Hematopoietic multipotent progenitor cell treated with erythropoietin and hydrocortisone succinate and interleukin-3 and kit ligand, for 15 days (in vitro differentiated cells): ENCODE measurements around the gene GLYATL3.

Experiments
- DNase-seq: peaks from one replicate; pipeline ENCODE4 v3.0.0-alpha.2; 2015; ENCODE audit warnings: low spot score

GLYATL3 gene

GRCh38 chr6:49548613-49549304, 49.0 kb downstream of the GLYATL3 start:
- DNase-seq, result no peak

GRCh38 chr6:49549691-49550491, 50.2 kb downstream of the GLYATL3 start:
- DNase-seq, result no peak

GRCh38 chr6:49550492-49551077, 50.9 kb downstream of the GLYATL3 start, which contains the start of gene C6orf141:
Gene C6orf141 (plus strand): TSS chr6:49550668. CDS start chr6:49550793, 125 bp downstream.
- DNase-seq, result no peak

GRCh38 chr6:49551078-49551865, 51.5 kb downstream of the GLYATL3 start:
- no peak for DNase-seq

GRCh38 chr6:49551866-49552129, 52.1 kb downstream of the GLYATL3 start:
- no peak for DNase-seq

GRCh38 chr6:49552596-49552995, 52.9 kb downstream of the GLYATL3 start:
- no peak for DNase-seq

GRCh38 chr6:49553384-49553783, 53.7 kb downstream of the GLYATL3 start:
- DNase-seq, result no peak

GRCh38 chr6:49555951-49556350, 56.2 kb downstream of the GLYATL3 start:
- DNase-seq, result no peak

- no peak for DNase-seq
These were observed 56.7 kb downstream of the GLYATL3 start for GRCh38 chr6:49556429-49556837.

- no peak for DNase-seq
These were observed 57.5 kb downstream of the GLYATL3 start for GRCh38 chr6:49557177-49557576.

- no peak for DNase-seq
These were observed 58.5 kb downstream of the GLYATL3 start for GRCh38 chr6:49558238-49558637.

GRCh38 chr6:49563006-49563886, 63.5 kb downstream of the GLYATL3 start:
- no peak for DNase-seq

- DNase-seq, result no peak
These were observed 64.8 kb downstream of the GLYATL3 start for GRCh38 chr6:49564552-49564951.

GRCh38 chr6:49565261-49565660, 65.5 kb downstream of the GLYATL3 start:
- no peak for DNase-seq

- DNase-seq, result no peak
These were observed 66.1 kb downstream of the GLYATL3 start for GRCh38 chr6:49565855-49566254.

GRCh38 chr6:49570474-49571079, 70.9 kb downstream of the GLYATL3 start:
- DNase-seq, result no peak

- DNase-seq, result no peak
These were observed 76.9 kb downstream of the GLYATL3 start for GRCh38 chr6:49576618-49577017.
